BLaER1 treated with 17β-estradiol and CSF1 and Interleukin-3, amounts not matched to agents 10 nM and 100 nM (cell line): ENCODE data around the gene TTC12.

ENCODE experiments used
- H3K27ac ChIP-seq, 11 experiments: shearing (Covaris generic); formaldehyde crosslinking; 2 replicates each; pipeline ENCODE4 v1.8.1; 2022
- H3K27me3 ChIP-seq, 11 experiments: shearing (Covaris generic); formaldehyde crosslinking; 2 replicates each; pipeline ENCODE4 v1.8.1; 2022
- H3K36me3 ChIP-seq, 11 experiments: shearing (Covaris generic); formaldehyde crosslinking; 2 replicates each; pipeline ENCODE4 v1.8.1; 2022
- H3K4me1 ChIP-seq, 10 experiments: shearing (Covaris generic); formaldehyde crosslinking; 2 replicates each; pipeline ENCODE4 v1.8.1; 2022
- H3K4me2 ChIP-seq, 11 experiments: shearing (Covaris generic); formaldehyde crosslinking; 2 replicates each; pipeline ENCODE4 v1.8.1; 2022
- H3K4me3 ChIP-seq, 10 experiments: shearing (Covaris generic); formaldehyde crosslinking; 2 replicates each; pipeline ENCODE4 v1.8.1; 2022
- H3K9ac ChIP-seq, 11 experiments: shearing (Covaris generic); formaldehyde crosslinking; 2 replicates each; pipeline ENCODE4 v1.8.1; 2022
- H3K9me3 ChIP-seq, 11 experiments: shearing (Covaris generic); formaldehyde crosslinking; replicated peaks in 1 of 11; 2 replicates each; pipeline ENCODE4 v1.8.1; 2022
- H4K20me1 ChIP-seq, 11 experiments: shearing (Covaris generic); formaldehyde crosslinking; 2 replicates each; pipeline ENCODE4 v1.8.1; 2022
- Cebpa-rat ChIP-seq, 11 experiments: shearing (Covaris generic); IDR thresholded peaks; 2 replicates each; pipeline ENCODE4 v1.8.1; 2022

The TTC12 gene

GRCh38 chr11:113356203-113356602, 41.8 kb downstream of the TTC12 start:
- peaks cover 32 to 46% (median 36%) of the 10 kb centered on the region in 11 experiments for H3K9me3 ChIP-seq
- no peaks in the 10 kb centered on the region for H3K4me1 ChIP-seq
- no peak overlapping the region for H3K27ac ChIP-seq
- H3K4me2 ChIP-seq = no peak overlapping the region
- no peak for TF ChIP-seq Cebpa-rat (IDR thresholded peaks at IDR 0.05)
- H4K20me1 ChIP-seq = no peaks in the 10 kb centered on the region
- no peak overlapping the region for H3K4me3 ChIP-seq
- no peak overlapping the region for H3K9ac ChIP-seq
- H3K27me3 ChIP-seq = no peaks in the 10 kb centered on the region
- no peaks in the 10 kb centered on the region for H3K36me3 ChIP-seq

GRCh38 chr11:113363406-113363805, 49.0 kb downstream of the TTC12 start:
- Histone ChIP-seq H3K27ac (no peak overlapping the region), H4K20me1 (peaks cover 0 to 18% (median 0%) of the 10 kb centered on the region in 11 experiments; a peak in 5 of 22 replicates), H3K4me2 (peak overlapping the region in 10 of 11 experiments; percentile 22 to 56 (median 50); a peak in 20 of 22 replicates), H3K9me3 (peaks cover 0 to 5% (median 3%) of the 10 kb centered on the region in 11 experiments; a peak in 13 of 22 replicates), H3K4me3 (no peak overlapping the region), H3K27me3 (peaks cover 0 to 18% (median 8%) of the 10 kb centered on the region in 11 experiments; a peak in 13 of 22 replicates), H3K4me1 (peaks cover 11 to 28% (median 19%) of the 10 kb centered on the region in 10 experiments; a peak in 18 of 20 replicates), H3K9ac (no peak overlapping the region), H3K36me3 (no peaks in the 10 kb centered on the region)
- no peak for TF ChIP-seq Cebpa-rat (IDR thresholded peaks at IDR 0.05)

GRCh38 chr11:113363996-113364641, 49.7 kb downstream of the TTC12 start:
- Histone ChIP-seq H3K9me3 (no peaks in the 10 kb centered on the region), H3K4me3 (no peak overlapping the region), H3K27me3 (peaks cover 0 to 18% (median 8%) of the 10 kb centered on the region in 11 experiments; a peak in 13 of 22 replicates), H3K4me1 (peaks cover 11 to 28% (median 19%) of the 10 kb centered on the region in 10 experiments; a peak in 18 of 20 replicates), H3K4me2 (peak overlapping the region in 9 of 11 experiments; percentile 22 to 56 (median 50); a peak in 18 of 22 replicates), H4K20me1 (peaks cover 0 to 18% (median 0%) of the 10 kb centered on the region in 11 experiments; a peak in 5 of 22 replicates), H3K27ac (no peak overlapping the region), H3K36me3 (no peaks in the 10 kb centered on the region), H3K9ac (no peak overlapping the region)
- TF ChIP-seq Cebpa-rat (IDR thresholded peaks at IDR 0.05) = no peak

GRCh38 chr11:113365895-113366294, 51.5 kb downstream of the TTC12 start:
- Histone ChIP-seq H4K20me1 (peaks cover 0 to 18% (median 0%) of the 10 kb centered on the region in 11 experiments; a peak in 5 of 22 replicates), H3K27ac (no peak overlapping the region), H3K4me3 (no peak overlapping the region), H3K27me3 (peaks cover 0 to 18% (median 8%) of the 10 kb centered on the region in 11 experiments; a peak in 13 of 22 replicates), H3K4me2 (peak overlapping the region in 1 of 11 experiments; percentile 3; a peak in 1 of 22 replicates), H3K9me3 (no peaks in the 10 kb centered on the region), H3K9ac (no peak overlapping the region), H3K4me1 (peaks cover 11 to 28% (median 19%) of the 10 kb centered on the region in 10 experiments; a peak in 18 of 20 replicates), H3K36me3 (no peaks in the 10 kb centered on the region)
- no peak for TF ChIP-seq Cebpa-rat (IDR thresholded peaks at IDR 0.05)

- Histone ChIP-seq H3K4me3 (no peak overlapping the region), H3K9me3 (no peaks in the 10 kb centered on the region), H3K36me3 (no peaks in the 10 kb centered on the region), H4K20me1 (peaks cover 0 to 12% (median 0%) of the 10 kb centered on the region in 11 experiments; a peak in 3 of 22 replicates), H3K27ac (no peak overlapping the region), H3K27me3 (peaks cover 0 to 17% (median 8%) of the 10 kb centered on the region in 11 experiments; a peak in 13 of 22 replicates), H3K4me2 (no peak overlapping the region), H3K9ac (no peak overlapping the region), H3K4me1 (peaks cover 0 to 10% (median 4%) of the 10 kb centered on the region in 10 experiments; a peak in 14 of 20 replicates)
- TF ChIP-seq Cebpa-rat (IDR thresholded peaks at IDR 0.05) = no peak
Measured at GRCh38 chr11:113369411-113369810, 55.0 kb downstream of the TTC12 start.

GRCh38 chr11:113370634-113371033, 56.3 kb downstream of the TTC12 start:
- no peaks in the 10 kb centered on the region for H3K36me3 ChIP-seq
- no peaks in the 10 kb centered on the region for H3K9me3 ChIP-seq
- no peaks in the 10 kb centered on the region; a peak in 1 of 22 replicates for H4K20me1 ChIP-seq
- no peak overlapping the region for H3K27ac ChIP-seq
- no peak overlapping the region for H3K9ac ChIP-seq
- TF ChIP-seq Cebpa-rat (IDR thresholded peaks at IDR 0.05) = no peak
- peaks cover 0 to 7% (median 0%) of the 10 kb centered on the region in 10 experiments; a peak in 1 of 20 replicates for H3K4me1 ChIP-seq
- no peak overlapping the region for H3K4me2 ChIP-seq
- no peak overlapping the region for H3K4me3 ChIP-seq
- H3K27me3 ChIP-seq = peaks cover 0 to 6% (median 0%) of the 10 kb centered on the region in 11 experiments; a peak in 4 of 22 replicates

- TF ChIP-seq Cebpa-rat (IDR thresholded peaks at IDR 0.05) = no peak
- no peak overlapping the region for H3K4me2 ChIP-seq
- no peak overlapping the region for H3K9ac ChIP-seq
- H4K20me1 ChIP-seq = no peaks in the 10 kb centered on the region; a peak in 1 of 22 replicates
- H3K27ac ChIP-seq = no peak overlapping the region
- H3K4me1 ChIP-seq = peaks cover 0 to 6% (median 0%) of the 10 kb centered on the region in 10 experiments; a peak in 1 of 20 replicates
- no peak overlapping the region for H3K4me3 ChIP-seq
- H3K27me3 ChIP-seq = no peaks in the 10 kb centered on the region
- no peaks in the 10 kb centered on the region for H3K9me3 ChIP-seq
- no peaks in the 10 kb centered on the region for H3K36me3 ChIP-seq
Measured at GRCh38 chr11:113372309-113372708, 57.9 kb downstream of the TTC12 start.

- no peak for TF ChIP-seq Cebpa-rat (IDR thresholded peaks at IDR 0.05)
- Histone ChIP-seq H4K20me1 (no peaks in the 10 kb centered on the region; a peak in 1 of 22 replicates), H3K27me3 (no peaks in the 10 kb centered on the region), H3K36me3 (no peaks in the 10 kb centered on the region), H3K27ac (no peak overlapping the region), H3K9ac (no peak overlapping the region), H3K4me3 (no peak overlapping the region), H3K4me1 (peaks cover 0 to 6% (median 0%) of the 10 kb centered on the region in 10 experiments; a peak in 1 of 20 replicates), H3K9me3 (no peaks in the 10 kb centered on the region), H3K4me2 (no peak overlapping the region)
Measured at GRCh38 chr11:113373306-113373705, 58.9 kb downstream of the TTC12 start.

GRCh38 chr11:113373981-113374560, 59.7 kb downstream of the TTC12 start:
- TF ChIP-seq Cebpa-rat (IDR thresholded peaks at IDR 0.05) = no peak
- Histone ChIP-seq H3K4me1 (peaks cover 0 to 6% (median 0%) of the 10 kb centered on the region in 10 experiments; a peak in 1 of 20 replicates), H4K20me1 (no peaks in the 10 kb centered on the region; a peak in 1 of 22 replicates), H3K9me3 (no peaks in the 10 kb centered on the region), H3K4me3 (no peak overlapping the region), H3K4me2 (no peak overlapping the region), H3K27me3 (no peaks in the 10 kb centered on the region), H3K27ac (no peak overlapping the region), H3K36me3 (no peaks in the 10 kb centered on the region), H3K9ac (no peak overlapping the region)
